Measurements from ENCODE around the gene TSPAN33. TPM values are rescaled to one million over a fixed set of nuclear protein-coding genes. Genes with fewer than 3 reads are reported as not detected.

Gene TSPAN33
- total RNA-seq, 1 donor from 2014 or later = 6.6 TPM

- Mint-ChIP-seq H3K9me3 (ENCODE audit: unreplicated experiment) (no peaks in the 10 kb centered on the region), H3K4me3 (ENCODE audit: unreplicated experiment) (no peak overlapping the region), H3K36me3 (ENCODE audit: unreplicated experiment) (no peaks in the 10 kb centered on the region), H3K27me3 (ENCODE audit: unreplicated experiment) (peaks cover 8% of the 10 kb centered on the region), H3K4me1 (ENCODE audit: low read depth, unreplicated experiment) (peaks cover 17% of the 10 kb centered on the region), H3K27ac (ENCODE audit: unreplicated experiment) (no peak overlapping the region)
- DNase-seq = no peak
- no peak for TF ChIP-seq CTCF (IDR thresholded peaks at IDR 0.05; ENCODE audit: partially characterized antibody, unreplicated experiment)
These were observed 3.2 kb downstream of the TSPAN33 start for GRCh38 chr7:129147731-129148130.

DNA sequence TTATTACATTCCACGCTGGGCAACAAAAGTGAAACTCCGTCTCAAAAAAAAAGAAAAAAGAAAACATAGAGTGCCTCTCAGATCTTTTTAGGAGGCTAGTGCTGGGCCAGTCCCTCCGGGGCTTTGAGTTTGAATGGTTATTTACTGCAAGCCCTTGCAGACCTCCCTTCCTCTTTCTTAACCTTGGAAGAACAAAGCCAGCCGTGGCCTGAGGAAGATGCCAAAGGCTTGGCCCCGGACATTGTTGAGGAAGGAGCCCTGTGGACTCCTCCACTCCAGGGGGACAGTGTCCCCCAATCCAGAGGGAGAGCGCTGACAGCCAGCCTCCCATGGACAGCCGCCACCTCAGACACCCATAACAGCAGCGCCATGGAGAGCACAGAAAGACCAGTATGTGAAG lies 5.0 kb downstream of the TSPAN33 start:
- Mint-ChIP-seq H3K4me1 (ENCODE audit: low read depth, unreplicated experiment) (peaks cover 13% of the 10 kb centered on the region), H3K9me3 (ENCODE audit: unreplicated experiment) (no peaks in the 10 kb centered on the region), H3K36me3 (ENCODE audit: unreplicated experiment) (no peaks in the 10 kb centered on the region), H3K27ac (ENCODE audit: unreplicated experiment) (no peak overlapping the region), H3K27me3 (ENCODE audit: unreplicated experiment) (peaks cover 5% of the 10 kb centered on the region), H3K4me3 (ENCODE audit: unreplicated experiment) (no peak overlapping the region)
- no peak for TF ChIP-seq CTCF (IDR thresholded peaks at IDR 0.05; ENCODE audit: partially characterized antibody, unreplicated experiment)
- DNase-seq = no peak

GRCh38 chr7:129150199-129150996 lies 5.9 kb downstream of the TSPAN33 start:
- Mint-ChIP-seq H3K27me3 (ENCODE audit: unreplicated experiment) (peaks cover 5% of the 10 kb centered on the region), H3K27ac (ENCODE audit: unreplicated experiment) (no peak overlapping the region), H3K4me1 (ENCODE audit: low read depth, unreplicated experiment) (peaks cover 13% of the 10 kb centered on the region), H3K9me3 (ENCODE audit: unreplicated experiment) (no peaks in the 10 kb centered on the region), H3K36me3 (ENCODE audit: unreplicated experiment) (no peaks in the 10 kb centered on the region), H3K4me3 (ENCODE audit: unreplicated experiment) (no peak overlapping the region)
- no peak for TF ChIP-seq CTCF (IDR thresholded peaks at IDR 0.05; ENCODE audit: partially characterized antibody, unreplicated experiment)
- DNase-seq = peak; percentile 49

DNA sequence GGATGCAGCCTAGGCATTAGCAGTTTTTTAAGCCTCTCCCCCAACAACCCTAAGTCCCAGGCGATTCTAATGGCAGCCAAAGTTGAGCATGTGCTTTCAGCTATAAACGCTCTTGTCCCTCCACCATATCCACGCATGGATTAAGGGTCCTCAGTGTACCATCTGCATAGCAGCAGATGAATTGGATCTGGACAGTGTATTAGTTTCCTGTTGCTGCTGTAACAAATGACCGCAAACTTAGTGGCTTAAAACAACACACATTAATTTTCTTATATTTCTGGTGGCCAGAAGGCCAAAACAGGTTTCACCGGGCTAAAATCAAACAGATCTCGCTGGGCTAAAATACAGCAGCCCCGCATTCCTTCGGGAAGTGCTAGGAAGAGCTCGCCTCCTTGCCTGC lies 13.1 kb downstream of the TSPAN33 start:
- no peak for DNase-seq
- H3K9me3 Mint-ChIP-seq (ENCODE audit: unreplicated experiment) = peaks cover 4% of the 10 kb centered on the region
- H3K27me3 Mint-ChIP-seq (ENCODE audit: unreplicated experiment) = no peaks in the 10 kb centered on the region
- no peak overlapping the region for H3K4me3 Mint-ChIP-seq (ENCODE audit: unreplicated experiment)
- peaks cover 4% of the 10 kb centered on the region for H3K4me1 Mint-ChIP-seq (ENCODE audit: low read depth, unreplicated experiment)
- no peak for TF ChIP-seq CTCF (IDR thresholded peaks at IDR 0.05; ENCODE audit: partially characterized antibody, unreplicated experiment)
- no peak overlapping the region for H3K27ac Mint-ChIP-seq (ENCODE audit: unreplicated experiment)
- H3K36me3 Mint-ChIP-seq (ENCODE audit: unreplicated experiment) = peaks cover 7% of the 10 kb centered on the region

DNA sequence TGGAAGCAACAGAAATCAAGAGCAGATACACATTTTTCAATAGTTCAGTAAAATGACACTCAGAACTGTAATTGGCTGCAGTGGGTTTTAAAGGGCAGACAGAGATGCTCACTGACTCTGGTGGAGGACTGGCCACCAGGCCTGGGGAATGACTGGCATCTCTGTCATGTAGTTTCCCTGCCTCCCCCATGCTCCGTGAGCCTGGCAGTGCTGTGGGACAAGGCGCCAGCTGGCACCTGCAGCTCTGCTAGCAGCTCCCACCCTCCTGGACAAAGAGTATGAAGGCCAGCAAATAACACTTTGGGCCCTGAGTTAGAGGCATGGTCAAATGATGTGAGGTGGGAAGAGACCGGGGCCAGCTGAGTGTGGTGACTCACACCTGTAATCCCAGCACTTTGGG lies 15.0 kb downstream of the TSPAN33 start:
- no peak for DNase-seq
- Mint-ChIP-seq H3K27me3 (ENCODE audit: unreplicated experiment) (no peaks in the 10 kb centered on the region), H3K27ac (ENCODE audit: unreplicated experiment) (no peak overlapping the region), H3K4me3 (ENCODE audit: unreplicated experiment) (no peak overlapping the region), H3K36me3 (ENCODE audit: unreplicated experiment) (peaks cover 7% of the 10 kb centered on the region), H3K9me3 (ENCODE audit: unreplicated experiment) (peaks cover 4% of the 10 kb centered on the region), H3K4me1 (ENCODE audit: low read depth, unreplicated experiment) (peaks cover 4% of the 10 kb centered on the region)
- TF ChIP-seq CTCF (IDR thresholded peaks at IDR 0.05; ENCODE audit: partially characterized antibody, unreplicated experiment) = no peak
